HG03103 (cell line): ENCODE results near the gene SHH.

Source experiments
- ATAC-seq: cut with Tn5 transposase; IDR thresholded peaks from one replicate; pipeline ENCODE4 v1.9.1; 2021; ENCODE audit warnings: low read depth; ENCODE audit not compliant: unreplicated experiment

Gene SHH

GRCh38 chr7:155811895-155812761 lies at the start of gene SHH:
TSS of gene SHH (minus strand) at chr7:155812463. CDS start at chr7:155812122, 341 bp downstream.
- ATAC-seq = no peak

DNA sequence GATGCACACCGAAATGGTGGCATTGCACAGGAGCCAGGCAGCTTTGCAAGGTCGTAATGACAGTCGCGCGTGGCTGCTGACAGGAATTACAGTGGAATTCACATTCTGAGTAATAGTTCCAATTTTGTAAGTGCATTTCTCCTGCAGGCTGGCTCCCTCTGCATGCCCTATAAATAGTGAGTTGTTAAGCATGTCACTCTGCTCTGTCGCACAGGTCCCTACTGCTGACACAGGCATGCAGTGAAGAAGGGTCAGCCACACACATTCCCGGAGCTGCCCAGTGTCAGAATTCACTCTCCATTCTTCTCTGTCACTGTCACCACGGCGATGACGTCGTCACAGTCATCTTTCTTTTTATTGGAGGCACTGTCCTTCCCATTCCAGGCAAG lies 49.2 kb upstream of the SHH start:
- ATAC-seq = no peak

GRCh38 chr7:155860840-155861479 lies 48.7 kb upstream of the SHH start:
- ATAC-seq = no peak

- ATAC-seq = no peak
Measured at GRCh38 chr7:155860461-155860839, 48.2 kb upstream of the SHH start.

GRCh38 chr7:155858521-155859061 lies 46.3 kb upstream of the SHH start:
- ATAC-seq = no peak

GRCh38 chr7:155857141-155857540 lies 44.9 kb upstream of the SHH start:
- ATAC-seq = no peak

DNA sequence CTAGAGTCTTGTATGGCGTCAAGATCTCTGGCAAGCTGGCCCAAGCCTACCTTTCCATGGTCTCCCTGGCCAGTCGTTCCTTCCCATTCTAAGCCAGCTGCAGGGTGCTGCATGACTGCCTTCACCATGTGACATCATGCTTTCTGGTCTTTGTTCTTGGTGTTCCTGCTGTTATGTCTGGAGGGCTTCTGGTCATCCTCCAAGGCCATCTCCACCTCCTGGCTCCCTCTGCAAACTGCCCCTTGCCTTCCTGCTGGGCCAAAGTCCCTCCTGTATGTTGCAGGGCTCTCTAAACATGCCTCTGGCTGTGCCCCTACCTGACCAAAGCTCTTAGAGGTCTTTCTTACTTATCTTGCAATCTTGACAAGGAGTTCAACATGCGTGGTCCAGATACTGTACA lies 44.4 kb upstream of the SHH start:
- no peak for ATAC-seq

GRCh38 chr7:155852426-155853301 lies 40.4 kb upstream of the SHH start:
- no peak for ATAC-seq

GRCh38 chr7:155851892-155852291 lies 39.6 kb upstream of the SHH start:
- no peak for ATAC-seq

DNA sequence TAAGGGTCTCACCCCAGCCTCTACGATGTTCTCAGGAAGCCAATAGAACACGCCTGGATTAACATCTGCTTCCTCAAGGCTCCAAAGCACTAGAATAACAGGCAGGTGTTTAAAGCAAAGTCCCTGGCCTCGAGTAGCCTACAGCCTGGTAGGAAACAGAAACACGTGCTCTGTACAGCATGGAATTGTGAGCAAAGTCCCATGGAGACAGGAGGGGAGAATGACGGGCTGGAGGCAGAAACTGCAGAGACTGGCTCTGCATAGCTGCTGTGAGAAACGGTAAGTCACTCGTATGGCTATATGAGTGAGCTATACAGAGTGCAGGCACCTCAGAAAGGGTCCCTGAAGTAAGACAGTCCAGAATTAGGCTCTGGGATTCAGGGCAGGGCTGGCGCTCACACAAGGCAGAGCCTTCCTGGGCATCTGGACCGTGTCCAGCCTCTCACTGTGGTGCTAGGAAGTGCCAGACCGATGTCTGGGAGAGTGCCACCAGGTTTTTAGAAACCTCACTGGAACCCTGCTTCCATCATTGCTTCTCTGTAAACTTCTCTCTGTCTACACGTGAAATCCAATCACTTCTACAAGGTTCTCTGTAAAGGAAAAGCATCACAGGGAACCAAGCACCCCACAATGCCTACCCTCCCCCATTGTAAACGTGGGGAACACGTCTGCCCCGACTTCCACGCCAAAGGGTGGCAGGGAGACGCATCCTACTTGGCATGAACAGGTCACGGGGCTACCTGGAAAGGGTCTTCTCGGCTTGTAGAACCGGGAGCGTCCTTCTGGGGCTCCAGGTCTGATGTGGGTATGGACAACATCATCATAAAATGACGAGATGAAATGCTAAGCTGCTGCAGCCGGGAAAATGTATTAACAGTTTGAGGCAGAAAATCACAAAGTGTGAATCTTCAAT lies 38.8 kb upstream of the SHH start:
- ATAC-seq = no peak

DNA sequence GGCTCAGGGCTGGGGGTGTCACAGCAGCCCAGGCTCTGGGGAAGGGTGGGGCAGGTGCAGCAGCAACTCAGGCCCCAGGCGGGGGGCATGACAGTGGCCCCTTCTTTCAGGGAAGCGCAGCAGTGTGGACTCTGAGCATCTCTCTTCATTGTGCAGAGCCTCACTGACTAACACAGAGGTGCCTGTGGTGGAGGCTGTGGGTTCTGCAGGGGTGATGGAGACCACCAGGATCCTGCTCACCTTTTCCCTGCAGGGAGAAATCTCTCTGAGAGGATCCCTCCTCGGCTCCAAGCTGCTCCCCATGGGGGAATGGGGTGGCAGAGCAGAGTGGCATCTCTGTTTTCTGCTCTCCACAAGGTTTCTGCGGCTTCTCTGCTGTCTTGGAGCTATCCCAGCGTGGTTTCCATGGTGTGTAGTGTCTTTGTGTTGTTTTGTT lies 37.8 kb upstream of the SHH start:
- ATAC-seq = no peak

- ATAC-seq = no peak
Measured at GRCh38 chr7:155848691-155849669, 36.7 kb upstream of the SHH start.

DNA sequence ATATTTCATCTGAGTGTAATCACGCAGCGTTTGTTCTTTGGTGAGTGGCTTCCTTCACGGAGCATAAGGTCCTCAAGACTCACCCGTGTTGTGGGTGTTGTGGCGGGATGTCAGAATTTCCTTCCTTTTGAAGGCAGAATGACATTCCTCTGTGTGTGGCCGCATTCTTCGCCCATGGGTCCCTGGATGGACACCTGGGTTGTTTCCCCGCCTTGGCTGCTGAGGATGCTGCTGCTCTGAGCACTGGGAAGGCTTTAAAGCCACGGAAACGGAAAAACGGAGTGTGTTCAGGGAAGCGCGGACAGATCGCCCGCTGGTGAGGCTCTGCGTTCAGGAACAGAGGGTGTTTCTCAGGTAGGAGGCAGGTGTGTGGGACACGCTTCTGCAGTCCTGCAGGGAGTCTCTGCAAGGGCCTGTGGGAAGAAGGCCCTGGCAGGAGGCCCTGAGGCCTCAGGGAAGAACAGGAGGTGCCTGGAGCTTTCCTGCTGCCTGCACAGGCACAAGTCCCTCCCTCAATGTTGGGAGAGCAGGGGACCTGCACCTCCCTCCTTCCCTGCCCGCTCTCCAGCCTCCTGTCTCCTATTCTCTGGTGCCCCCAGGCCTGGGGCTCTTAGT lies 35.7 kb upstream of the SHH start:
- no peak for ATAC-seq

DNA sequence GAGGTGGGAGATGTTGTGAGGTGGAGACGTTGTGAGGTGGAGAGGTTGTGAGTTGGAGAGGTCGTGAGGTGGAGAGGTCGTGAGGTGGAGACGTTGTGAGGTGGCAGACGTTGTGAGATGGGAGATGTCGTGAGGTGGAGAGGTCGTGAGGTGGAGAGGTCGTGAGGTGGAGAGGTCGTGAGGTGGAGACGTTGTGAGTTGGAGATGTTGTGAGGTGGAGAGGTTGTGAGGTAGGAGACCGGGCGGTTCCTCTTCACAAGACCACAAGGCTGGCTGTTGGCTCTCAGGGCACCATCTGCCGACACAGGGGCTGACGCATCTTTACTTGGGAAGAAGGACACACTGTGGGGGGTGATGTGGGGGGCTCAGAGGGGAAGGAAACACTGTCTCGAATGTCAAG lies 34.7 kb upstream of the SHH start:
- no peak for ATAC-seq

GRCh38 chr7:155846156-155846555 lies 33.9 kb upstream of the SHH start:
- ATAC-seq = no peak

GRCh38 chr7:155845226-155845625 lies 33.0 kb upstream of the SHH start:
- ATAC-seq = no peak

- no peak for ATAC-seq
Measured at GRCh38 chr7:155844526-155844925, 32.3 kb upstream of the SHH start.

- ATAC-seq = no peak
Measured at GRCh38 chr7:155844019-155844453, 31.8 kb upstream of the SHH start.
